ENCODE results near the gene MAT1A. TPM values are rescaled to one million over a fixed set of nuclear protein-coding genes. Genes with fewer than 3 reads are reported as not detected.

MAT1A gene
- total and polyA plus RNA-seq, 3 donors from 2014 or later: 5.6 to 8.3 (median 8.3) TPM

- Histone ChIP-seq H3K36me3 (ENCODE audit: low read depth, missing control alignments) (no peaks in the 10 kb centered on the region), H3K27ac (no peak overlapping the region), H3K27me3 (no peaks in the 10 kb centered on the region), H3K9me3 (no peaks in the 10 kb centered on the region), H3K4me1 (no peaks in the 10 kb centered on the region), H3K4me3 (no peak overlapping the region)
- DNase-seq: no peak
- intact Hi-C loops (cut with DNase I; ENCODE audit: low total_unique reads): no loop called here
- no peak for TF ChIP-seq POLR2A (IDR thresholded peaks at IDR 0.05)
- TF ChIP-seq, protein P1, sequence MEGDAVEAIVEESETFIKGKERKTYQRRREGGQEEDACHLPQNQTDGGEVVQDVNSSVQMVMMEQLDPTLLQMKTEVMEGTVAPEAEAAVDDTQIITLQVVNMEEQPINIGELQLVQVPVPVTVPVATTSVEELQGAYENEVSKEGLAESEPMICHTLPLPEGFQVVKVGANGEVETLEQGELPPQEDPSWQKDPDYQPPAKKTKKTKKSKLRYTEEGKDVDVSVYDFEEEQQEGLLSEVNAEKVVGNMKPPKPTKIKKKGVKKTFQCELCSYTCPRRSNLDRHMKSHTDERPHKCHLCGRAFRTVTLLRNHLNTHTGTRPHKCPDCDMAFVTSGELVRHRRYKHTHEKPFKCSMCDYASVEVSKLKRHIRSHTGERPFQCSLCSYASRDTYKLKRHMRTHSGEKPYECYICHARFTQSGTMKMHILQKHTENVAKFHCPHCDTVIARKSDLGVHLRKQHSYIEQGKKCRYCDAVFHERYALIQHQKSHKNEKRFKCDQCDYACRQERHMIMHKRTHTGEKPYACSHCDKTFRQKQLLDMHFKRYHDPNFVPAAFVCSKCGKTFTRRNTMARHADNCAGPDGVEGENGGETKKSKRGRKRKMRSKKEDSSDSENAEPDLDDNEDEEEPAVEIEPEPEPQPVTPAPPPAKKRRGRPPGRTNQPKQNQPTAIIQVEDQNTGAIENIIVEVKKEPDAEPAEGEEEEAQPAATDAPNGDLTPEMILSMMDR (IDR thresholded peaks at IDR 0.05): no peak
- 84 to 89% methylated on average over 3 of the region's 3 CpGs for WGBS, 2 donors
These were observed 7.5 kb upstream of the MAT1A start for GRCh38 chr10:80296942-80297341.

DNA sequence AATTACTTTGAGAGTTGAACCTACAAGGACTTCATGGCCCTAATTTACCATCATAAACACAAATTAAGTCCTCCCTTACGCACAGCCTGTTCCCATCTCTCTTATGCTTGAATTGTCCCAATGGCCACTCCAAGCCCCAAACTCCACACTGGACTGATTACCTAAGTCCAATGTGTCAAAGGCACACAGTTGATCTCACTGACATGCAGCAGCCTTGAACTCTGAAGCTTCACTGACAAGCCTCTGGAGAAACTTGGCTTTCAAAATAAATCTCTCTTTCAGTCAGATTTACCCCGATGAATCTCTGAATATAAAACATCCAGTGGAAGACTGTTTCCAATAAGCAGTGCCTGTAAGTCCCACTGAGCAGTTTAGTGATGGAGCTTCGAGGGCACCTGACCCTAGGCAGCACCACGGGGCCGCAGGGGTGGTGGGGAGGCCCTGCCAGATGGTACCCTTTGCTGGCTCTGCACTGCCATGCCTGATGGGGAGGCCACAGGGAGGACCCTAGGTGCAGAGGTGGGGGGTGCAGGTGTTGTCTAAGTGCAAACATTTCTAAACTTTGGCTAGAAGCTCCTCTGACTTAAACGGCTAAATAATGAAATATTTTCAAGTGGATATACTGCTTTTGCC lies 3.3 kb upstream of the MAT1A start:
- intact Hi-C loops (cut with DNase I; ENCODE audit: low total_unique reads): no loop called here
- Histone ChIP-seq H3K36me3 (ENCODE audit: low read depth, missing control alignments) (no peaks in the 10 kb centered on the region), H3K27ac (no peak overlapping the region), H3K4me1 (no peaks in the 10 kb centered on the region), H3K4me3 (no peak overlapping the region), H3K27me3 (no peaks in the 10 kb centered on the region), H3K9me3 (no peaks in the 10 kb centered on the region)
- 67 to 68% methylated on average over 6 of the region's 6 CpGs for WGBS, 2 donors
- TF ChIP-seq POLR2A (IDR thresholded peaks at IDR 0.05): no peak
- TF ChIP-seq, protein P1 (IDR thresholded peaks at IDR 0.05): no peak
- DNase-seq: no peak

DNA sequence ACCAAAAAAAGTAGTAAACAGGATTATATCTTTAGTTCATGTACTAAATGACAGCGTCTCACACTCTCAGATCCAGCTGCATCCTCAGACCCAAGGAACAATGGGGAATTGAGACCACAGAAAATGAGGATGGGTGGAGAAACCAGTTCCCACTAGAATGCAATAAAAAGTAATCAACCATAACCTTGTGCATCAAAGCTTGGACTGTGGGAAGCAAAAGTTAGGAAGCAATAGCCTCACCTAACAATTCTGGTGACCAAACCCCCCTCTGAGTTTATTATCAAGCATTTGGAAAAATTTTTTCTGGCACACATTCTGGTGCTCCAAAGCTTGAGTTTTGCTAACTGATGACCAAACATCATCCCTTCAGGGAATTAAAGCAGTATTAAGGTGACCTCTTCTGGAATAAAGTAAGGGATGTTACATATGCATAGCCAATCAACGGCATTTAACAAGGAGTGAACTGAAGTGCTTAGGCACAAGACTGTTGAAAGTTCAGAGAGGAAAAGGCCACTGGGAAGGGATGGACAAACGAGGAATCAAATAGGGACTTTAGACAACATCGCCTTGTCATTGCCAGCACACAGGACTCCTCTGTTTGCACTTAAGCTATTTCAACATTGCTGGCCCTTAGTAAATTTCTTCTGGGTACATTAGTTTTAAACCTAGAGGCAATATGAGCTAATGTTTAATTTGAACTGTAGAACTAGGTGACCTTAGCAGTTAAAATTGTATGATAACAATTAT lies 1.2 kb upstream of the MAT1A start:
- intact Hi-C loops (cut with DNase I; ENCODE audit: low total_unique reads): no loop called here
- TF ChIP-seq POLR2A (IDR thresholded peaks at IDR 0.05): no peak
- TF ChIP-seq, protein P1 (IDR thresholded peaks at IDR 0.05): no peak
- H3K4me3 ChIP-seq: no peak overlapping the region
- WGBS, 2 donors: 79 to 83% methylated on average over 4 of the region's 4 CpGs
- H3K36me3 ChIP-seq (ENCODE audit: low read depth, missing control alignments): no peaks in the 10 kb centered on the region
- H3K27ac ChIP-seq: no peak overlapping the region
- no peaks in the 10 kb centered on the region for H3K4me1 ChIP-seq
- DNase-seq: no peak
- H3K9me3 ChIP-seq: no peaks in the 10 kb centered on the region
- no peaks in the 10 kb centered on the region for H3K27me3 ChIP-seq

GRCh38 chr10:80288849-80289248 lies 609 bp downstream of the MAT1A start:
- no peaks in the 10 kb centered on the region for H3K36me3 ChIP-seq (ENCODE audit: low read depth, missing control alignments)
- H3K27me3 ChIP-seq: no peaks in the 10 kb centered on the region
- DNase-seq: no peak
- intact Hi-C loops (cut with DNase I; ENCODE audit: low total_unique reads): no loop called here
- no peaks in the 10 kb centered on the region for H3K9me3 ChIP-seq
- H3K4me1 ChIP-seq: no peaks in the 10 kb centered on the region
- no peak overlapping the region for H3K4me3 ChIP-seq
- WGBS, 2 donors: 95 to 99% methylated on average over 5 of the region's 5 CpGs
- TF ChIP-seq POLR2A (IDR thresholded peaks at IDR 0.05): no peak
- TF ChIP-seq, protein P1 (IDR thresholded peaks at IDR 0.05): no peak
- H3K27ac ChIP-seq: no peak overlapping the region

Measured in testis (tissue), 3 donors.